CD14-positive monocyte (primary cell): ENCODE results near the gene DLX6. TPM values are rescaled to one million over a fixed set of nuclear protein-coding genes. Genes with fewer than 3 reads are reported as not detected.

Experiments
- DNase-seq, 3 donors: peaks; one replicate each; pipeline ENCODE4 v3.0.0-alpha.2; 2011 to 2022
- H2AFZ ChIP-seq: 2 replicates; pipeline ENCODE4 v1.6.0; 2012; ENCODE audit warnings: mild to moderate bottlenecking, low read depth, low read length, inconsistent platforms; ENCODE audit not compliant: insufficient read depth, poor library complexity, severe bottlenecking
- H3K27ac ChIP-seq, 2 donors: 1 replicate in 1 of 2; 2 replicates in 1 of 2; pipeline ENCODE4 v1.5.1; 2012 to 2013; ENCODE audit warnings: low read length in 2 of 2, control low read depth in 1 of 2, inconsistent platforms in 1 of 2, low read depth in 1 of 2, mild to moderate bottlenecking in 1 of 2
- H3K27me3 ChIP-seq, 2 donors: one replicate each; pipeline versions ENCODE4 v1.6.0 to v1.6.1; 2011 to 2013; ENCODE audit warnings: low read length in 2 of 2; ENCODE audit not compliant: control insufficient read depth in 2 of 2, insufficient read depth in 2 of 2
- H3K36me3 ChIP-seq, 2 donors: replicated peaks in 1 of 2; 1 replicate in 1 of 2; 2 replicates in 1 of 2; pipeline versions ENCODE4 v1.5.1 to v1.6.1; 2012 to 2013; ENCODE audit warnings: low read length in 2 of 2, control low read depth in 1 of 2, inconsistent platforms in 1 of 2, mild to moderate bottlenecking in 1 of 2; ENCODE audit not compliant: insufficient read depth in 2 of 2, control insufficient read depth in 1 of 2
- H3K4me1 ChIP-seq, 2 donors: 1 replicate in 1 of 2; 2 replicates in 1 of 2; pipeline versions ENCODE4 v1.5.1 to v1.6.1; 2012 to 2013; ENCODE audit warnings: low read length in 2 of 2, control low read depth in 1 of 2, inconsistent platforms in 1 of 2, mild to moderate bottlenecking in 1 of 2, moderate library complexity in 1 of 2; ENCODE audit not compliant: insufficient read depth in 2 of 2, control insufficient read depth in 1 of 2
- H3K4me2 ChIP-seq: replicated peaks from 2 replicates; pipeline ENCODE3; 2012; ENCODE audit warnings: low read length, moderate library complexity, mild to moderate bottlenecking; ENCODE audit not compliant: poor library complexity, severe bottlenecking; ENCODE audit errors: extremely low read depth
- H3K4me3 ChIP-seq, 3 experiments: fragments of 200-600 bp in 1 of 3; sonication (generic) in 1 of 3; replicated peaks in 1 of 3; 1 replicate in 2 of 3; 2 replicates in 1 of 3; pipeline ENCODE4 v1.5.1; 2011 to 2013; ENCODE audit warnings: low read length in 3 of 3, mild to moderate bottlenecking in 3 of 3, control low read depth in 2 of 3, low read depth in 2 of 3, inconsistent platforms in 1 of 3, moderate library complexity in 1 of 3
- H3K79me2 ChIP-seq: 2 replicates; pipeline ENCODE4 v1.6.0; 2012; ENCODE audit warnings: mild to moderate bottlenecking, control low read depth, inconsistent platforms, low read length, moderate library complexity; ENCODE audit not compliant: insufficient read depth
- H3K9ac ChIP-seq: 2 replicates; pipeline ENCODE4 v1.6.0; 2017; ENCODE audit warnings: low read length, mild to moderate bottlenecking; ENCODE audit not compliant: insufficient read depth, poor library complexity, severe bottlenecking
- H3K9me3 ChIP-seq, 2 donors: replicated peaks in 1 of 2; 1 replicate in 1 of 2; 2 replicates in 1 of 2; pipeline versions ENCODE4 v1.5.1 to v1.6.1; 2012 to 2013; ENCODE audit warnings: low read length in 2 of 2, control low read depth in 1 of 2; ENCODE audit not compliant: control insufficient read depth in 1 of 2, insufficient read depth in 1 of 2
- H4K20me1 ChIP-seq: 2 replicates; pipeline ENCODE4 v1.6.0; 2012; ENCODE audit warnings: mild to moderate bottlenecking, low read length, control low read depth, moderate library complexity; ENCODE audit not compliant: insufficient read depth
- H3K27ac Mint-ChIP-seq, 7 donors: one replicate each; pipeline ENCODE4 v1.8.0; 2020; ENCODE audit warnings: mild to moderate bottlenecking in 7 of 7, mixed read lengths in 7 of 7, moderate library complexity in 6 of 7, inconsistent platforms in 2 of 7
- H3K27me3 Mint-ChIP-seq, 3 donors: one replicate each; pipeline ENCODE4 v1.8.0; 2021 to 2022; ENCODE audit warnings: low read depth in 3 of 3, mild to moderate bottlenecking in 3 of 3, mixed read lengths in 3 of 3, moderate library complexity in 3 of 3, inconsistent platforms in 1 of 3
- H3K36me3 Mint-ChIP-seq, 2 donors: one replicate each; pipeline ENCODE4 v1.8.0; 2020; ENCODE audit warnings: mixed read lengths in 2 of 2, inconsistent platforms in 1 of 2, mild to moderate bottlenecking in 1 of 2
- H3K4me1 Mint-ChIP-seq: one replicate; pipeline ENCODE4 v1.8.0; 2020; ENCODE audit warnings: mild to moderate bottlenecking, mixed read lengths
- H3K4me3 Mint-ChIP-seq, 2 donors: one replicate each; pipeline ENCODE4 v1.8.0; 2020; ENCODE audit warnings: mild to moderate bottlenecking in 2 of 2, mixed read lengths in 2 of 2, moderate library complexity in 1 of 2
- H3K9me3 Mint-ChIP-seq, 7 donors: one replicate each; pipeline ENCODE4 v1.8.0; 2020 to 2022; ENCODE audit warnings: mixed read lengths in 7 of 7, mild to moderate bottlenecking in 6 of 7, moderate library complexity in 6 of 7, inconsistent platforms in 2 of 7
- CTCF ChIP-seq: fragments of 200-600 bp; IDR thresholded peaks from one replicate; pipeline ENCODE4 v1.8.0; 2022; ENCODE audit warnings: antibody characterized with exemption, mild to moderate bottlenecking
- WGBS: methylation state at CpG from one replicate; pipeline ENCODE4 v1.1.5; 2013; ENCODE audit warnings: missing lambda C conversion rate; ENCODE audit not compliant: insufficient coverage; 5-methylcytosine and 5-hydroxymethylcytosine counted together
- intact Hi-C, 2 donors: fragments of 100-400 bp; cut with micrococcal nuclease; formaldehyde crosslinking; loops; one replicate each; pipeline versions ENCODE4 v1.15.0 to v1.15.1; 2023
- polyA plus RNA-seq, 3 donors: library from polyadenylated mRNA; depleted of rRNA in 1 of 3; unstranded in 2 of 3; stranded (reverse) in 1 of 3; fragments of 300-500 nt in 2 of 3; fragments of >200 nt in 1 of 3; fragmentation: Illumina TruSeq in 2 of 3; gene quantifications; 1 replicate in 2 of 3; 2 replicates in 1 of 3; pipeline ENCODE4 v1.2.3, GENCODE V29; 2012 to 2021

DLX6 gene
- polyA plus RNA-seq, 3 donors = not detected

DNA sequence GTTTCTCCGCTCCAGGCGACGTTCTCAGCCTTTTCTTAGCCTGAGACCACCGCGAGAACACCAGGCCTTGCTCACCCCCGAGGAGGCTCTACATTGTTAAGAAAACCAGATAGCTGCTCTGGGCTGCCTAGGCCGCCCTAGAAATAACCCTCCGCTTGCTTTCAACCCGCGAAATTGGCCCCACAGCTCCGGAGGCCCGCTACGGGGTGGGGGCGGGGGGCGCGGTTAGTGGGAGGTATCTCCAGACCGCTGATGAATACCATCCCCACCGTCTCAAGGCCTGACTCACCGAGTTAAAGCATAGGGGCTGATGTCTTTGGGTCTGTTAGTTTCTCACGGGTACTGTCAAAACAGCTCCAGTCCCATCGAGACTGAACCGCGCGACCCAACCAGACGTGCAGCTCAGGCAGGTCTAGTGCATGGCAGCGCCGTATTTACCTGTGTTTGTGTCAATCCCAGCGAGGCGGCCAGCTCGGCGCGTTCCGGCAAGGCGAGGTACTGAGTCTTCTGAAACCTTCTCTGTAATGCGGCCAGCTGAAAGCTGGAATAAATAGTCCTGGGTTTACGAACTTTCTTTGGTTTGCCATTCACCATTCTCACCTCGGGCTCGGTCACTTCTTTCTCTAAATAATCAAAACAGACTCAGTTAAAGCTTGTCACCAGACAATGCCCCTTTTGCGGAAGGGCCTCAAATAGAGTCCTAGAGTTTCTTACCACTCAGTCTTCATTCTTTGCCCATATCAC lies 16.6 kb downstream of the DLX6 start:
- Histone ChIP-seq H3K36me3 (no peaks in the 10 kb centered on the region), H3K9me3 (peaks cover 2 to 68% of the 10 kb centered on the region in 2 donors), H3K79me2 (no peaks in the 10 kb centered on the region), H3K9ac (no peak overlapping the region), H3K4me3 (no peak overlapping the region), H2AFZ (no peak overlapping the region), H4K20me1 (no peaks in the 10 kb centered on the region), H3K4me1 (peaks cover 9 to 10% of the 10 kb centered on the region in 2 donors), H3K4me2 (no peak overlapping the region), H3K27me3 (peaks cover 93 to 99% of the 10 kb centered on the region in 2 donors), H3K27ac (no peak overlapping the region)
- peaks cover 0 to 42% (median 29%) of the 10 kb centered on the region in 7 donors for H3K9me3 Mint-ChIP-seq
- 10% methylated on average over 28 of the region's 39 CpGs for WGBS
- no peak overlapping the region for H3K27ac Mint-ChIP-seq
- H3K4me1 Mint-ChIP-seq = peaks cover 39% of the 10 kb centered on the region
- peaks cover 7 to 9% of the 10 kb centered on the region in 2 donors for H3K36me3 Mint-ChIP-seq
- DNase-seq = no peak
- peaks cover 96 to 99% (median 98%) of the 10 kb centered on the region in 3 donors for H3K27me3 Mint-ChIP-seq
- intact Hi-C loops = loop anchor here in 1 of 2 donors (10.0 kb wide), 1 partner anchor 937 kb away; no protein-coding TSS in a partner anchor
- TF ChIP-seq CTCF = no peak
- H3K4me3 Mint-ChIP-seq = peak overlapping the region in 1 of 2 donors; percentile 79

GRCh38 chr7:97022491-97023306 lies 17.3 kb downstream of the DLX6 start:
- Mint-ChIP-seq H3K4me3 (peak overlapping the region in 1 of 2 donors; percentile 79), H3K27me3 (peaks cover 94 to 99% (median 97%) of the 10 kb centered on the region in 3 donors), H3K36me3 (peaks cover 7 to 8% of the 10 kb centered on the region in 2 donors), H3K9me3 (peaks cover 0 to 40% (median 30%) of the 10 kb centered on the region in 7 donors), H3K4me1 (peaks cover 47% of the 10 kb centered on the region), H3K27ac (no peak overlapping the region)
- no peak overlapping the region for H3K4me3 ChIP-seq
- H3K9ac ChIP-seq = no peak overlapping the region
- peaks cover 88 to 96% of the 10 kb centered on the region in 2 donors for H3K27me3 ChIP-seq
- peaks cover 17 to 18% of the 10 kb centered on the region in 2 donors for H3K4me1 ChIP-seq
- no peaks in the 10 kb centered on the region for H3K36me3 ChIP-seq
- H3K9me3 ChIP-seq = peaks cover 2 to 63% of the 10 kb centered on the region in 2 donors
- no peak overlapping the region for H3K27ac ChIP-seq
- TF ChIP-seq CTCF = no peak
- no peaks in the 10 kb centered on the region for H3K79me2 ChIP-seq
- H4K20me1 ChIP-seq = no peaks in the 10 kb centered on the region
- WGBS = 0% methylated on average over 18 of the region's 35 CpGs
- H3K4me2 ChIP-seq = no peak overlapping the region
- intact Hi-C loops = loop anchor here in 1 of 2 donors (10.0 kb wide), 1 partner anchor 938 kb away; no protein-coding TSS in a partner anchor
- H2AFZ ChIP-seq = no peak overlapping the region
- no peak for DNase-seq
